GM18526 (cell line): ENCODE data around the gene UVSSA.

Experiments
- POLR2A ChIP-seq: IDR thresholded peaks from 3 replicates; pipeline ENCODE4 v1.6.1; 2011; ENCODE audit not compliant: insufficient read length; ENCODE audit errors: extremely low read depth

UVSSA gene

DNA sequence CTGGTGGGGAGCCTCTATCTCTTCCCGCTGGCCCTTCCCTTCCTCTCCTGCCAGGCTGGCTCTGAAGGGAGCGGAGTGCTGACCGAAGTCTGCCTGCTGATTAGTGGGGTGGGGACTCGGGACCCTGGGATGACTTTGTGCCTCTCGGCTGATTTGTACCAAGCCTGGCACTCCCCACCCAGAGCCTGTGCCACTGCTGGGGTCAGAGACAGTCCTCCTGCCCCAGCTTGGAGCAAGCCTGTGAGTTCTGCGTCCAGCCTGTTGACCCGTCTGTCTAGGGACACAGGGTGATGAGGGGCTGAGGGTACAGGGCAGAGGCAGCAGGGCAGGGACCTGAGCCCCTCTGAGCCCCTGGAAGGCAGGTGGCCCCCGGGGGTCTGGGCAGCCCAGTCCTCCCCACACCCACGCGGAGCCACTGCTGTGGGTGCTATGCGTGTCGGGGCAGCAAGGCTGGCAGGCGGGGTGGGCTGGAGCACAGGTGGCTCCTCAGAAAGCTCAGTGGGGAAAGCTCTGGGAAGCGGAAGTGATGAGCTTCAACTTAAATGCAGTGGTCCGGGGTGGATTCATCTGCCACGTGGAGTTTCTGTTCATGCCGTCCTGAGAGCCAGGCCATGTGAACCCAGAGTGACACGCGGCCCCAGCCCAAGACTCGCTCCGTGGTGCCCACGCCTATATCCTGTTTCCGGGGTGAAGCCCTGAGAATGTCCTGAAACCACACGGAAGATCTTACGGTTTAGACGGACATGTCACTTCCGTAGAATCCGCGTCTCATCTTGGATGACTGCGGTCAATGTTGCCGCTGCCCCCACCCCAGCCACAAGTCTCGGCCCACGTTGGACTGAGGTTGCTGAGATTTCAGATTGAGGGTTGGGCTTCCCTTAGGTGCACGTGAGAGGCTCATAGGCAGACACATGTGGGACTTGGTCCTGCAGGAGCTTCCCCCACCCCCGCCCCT is 21.1 kb upstream of the UVSSA start:
- TF ChIP-seq POLR2A: no peak

DNA sequence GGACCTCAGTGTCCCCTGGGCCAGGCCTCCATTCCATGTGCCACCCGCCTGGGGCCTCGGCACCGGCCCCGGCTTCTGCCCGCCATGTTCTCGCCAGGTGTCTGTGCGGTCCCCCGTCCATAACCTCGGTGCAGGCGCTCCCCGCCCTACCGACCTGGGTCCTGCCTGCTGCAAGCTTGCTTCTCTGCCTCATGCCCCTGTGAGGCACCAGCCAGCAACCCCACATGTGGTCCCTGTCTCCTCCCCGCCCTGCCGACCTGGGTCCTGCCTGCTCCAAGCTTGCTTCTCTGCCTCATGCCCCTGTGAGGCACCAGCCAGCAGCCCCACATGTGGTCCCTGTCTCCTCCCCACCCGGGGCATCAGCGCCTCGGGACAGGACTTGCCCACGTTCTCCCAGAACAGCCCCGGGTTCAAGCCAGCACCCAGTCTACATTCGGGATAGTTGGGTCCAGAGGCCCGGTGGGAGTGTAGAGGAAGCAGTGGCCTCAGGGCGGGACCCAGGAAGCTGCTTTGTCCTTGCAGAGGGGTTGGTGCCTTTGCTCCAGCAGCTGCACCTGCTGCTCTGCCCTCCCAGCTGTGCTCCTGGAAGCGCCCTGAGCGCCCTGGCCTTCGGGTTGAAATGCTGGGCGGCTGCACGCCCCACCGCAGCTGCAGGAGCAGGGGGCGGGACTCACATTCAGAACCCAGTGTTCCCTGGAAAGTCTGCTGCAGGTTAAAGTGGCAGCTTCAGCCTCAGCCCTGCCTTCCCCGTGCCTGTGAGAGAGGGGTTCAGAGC is 20.1 kb upstream of the UVSSA start:
- TF ChIP-seq POLR2A: no peak

DNA sequence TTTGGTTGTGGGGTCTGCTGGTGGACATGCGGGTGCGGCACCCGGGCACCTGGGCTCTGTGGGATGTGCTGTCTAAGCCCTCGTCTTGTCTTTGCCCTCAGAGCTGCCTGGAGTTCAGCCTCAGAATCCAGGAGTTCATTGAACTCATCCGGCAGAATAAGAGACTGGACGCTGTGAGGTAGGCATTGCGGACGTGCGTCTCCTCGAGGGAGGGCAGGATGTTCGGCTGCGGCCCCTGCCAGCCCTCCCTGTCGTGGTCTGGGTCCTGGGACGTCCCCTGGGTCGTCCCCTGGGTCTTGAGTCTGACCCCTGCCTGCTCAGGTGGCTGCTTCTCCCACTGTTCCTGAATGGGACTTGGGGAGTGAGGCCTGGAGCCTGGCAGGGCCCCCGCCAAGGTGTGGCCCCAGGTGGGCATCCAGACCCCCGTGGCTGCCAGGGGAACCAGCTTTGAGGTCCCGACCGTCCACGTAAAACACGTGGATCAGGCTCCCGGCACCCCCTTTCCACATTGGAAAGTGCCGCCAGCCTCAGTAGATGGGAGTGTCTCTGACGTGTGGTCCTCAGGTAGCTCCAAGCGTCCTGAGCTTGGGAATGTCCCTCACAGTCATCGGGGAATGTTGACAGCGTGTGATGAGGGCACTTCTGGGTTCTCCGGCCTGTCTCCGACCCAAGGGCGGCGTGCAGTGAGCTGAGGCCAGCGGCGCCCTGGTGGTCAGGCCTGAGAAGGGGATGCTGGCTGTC is 19.3 kb upstream of the UVSSA start:
- no peak for TF ChIP-seq POLR2A

DNA sequence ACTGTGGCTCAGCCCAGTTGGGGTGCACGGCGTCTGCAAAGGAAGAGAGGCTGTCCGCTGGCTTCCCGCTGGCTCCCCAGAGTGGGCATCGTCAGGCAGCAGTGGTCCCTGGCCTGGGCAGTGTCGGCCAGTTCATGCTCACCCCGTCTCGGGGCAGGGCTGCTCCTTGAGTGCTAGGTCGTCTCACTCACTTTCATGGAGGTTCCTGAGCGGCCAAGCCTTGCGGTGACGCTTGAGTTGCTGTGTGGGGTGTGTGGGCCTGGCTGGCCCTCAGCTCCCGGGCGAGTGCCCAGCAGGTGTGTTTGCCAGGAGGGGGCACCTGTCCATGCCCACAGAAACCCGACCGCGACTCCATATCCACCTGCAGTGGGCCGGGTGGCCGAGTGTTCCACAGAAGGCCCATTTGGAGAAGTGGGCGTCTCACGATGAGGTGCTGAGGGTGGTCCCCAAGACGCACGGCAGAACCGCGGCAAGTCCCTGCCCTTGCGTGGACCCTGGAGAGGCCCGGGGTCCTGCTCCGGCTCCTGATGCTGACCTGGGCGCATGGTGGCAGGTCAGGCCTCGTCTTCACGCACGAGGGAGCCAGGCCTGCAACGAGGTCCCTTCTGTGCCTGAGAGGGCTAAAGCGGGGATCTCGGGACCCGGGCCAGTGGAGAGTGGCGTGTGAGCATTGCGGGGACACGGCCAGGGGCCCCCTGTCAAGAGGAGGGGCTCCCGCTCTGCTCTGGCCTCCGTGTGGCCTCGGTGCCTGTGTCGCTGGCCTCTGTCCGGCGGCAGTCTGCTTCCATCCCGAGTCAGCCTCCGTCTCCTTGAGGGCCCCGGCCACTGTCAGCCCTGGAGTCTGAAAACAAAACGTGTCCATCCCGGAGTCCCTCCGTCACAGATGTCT is 18.5 kb upstream of the UVSSA start:
- no peak for TF ChIP-seq POLR2A

DNA sequence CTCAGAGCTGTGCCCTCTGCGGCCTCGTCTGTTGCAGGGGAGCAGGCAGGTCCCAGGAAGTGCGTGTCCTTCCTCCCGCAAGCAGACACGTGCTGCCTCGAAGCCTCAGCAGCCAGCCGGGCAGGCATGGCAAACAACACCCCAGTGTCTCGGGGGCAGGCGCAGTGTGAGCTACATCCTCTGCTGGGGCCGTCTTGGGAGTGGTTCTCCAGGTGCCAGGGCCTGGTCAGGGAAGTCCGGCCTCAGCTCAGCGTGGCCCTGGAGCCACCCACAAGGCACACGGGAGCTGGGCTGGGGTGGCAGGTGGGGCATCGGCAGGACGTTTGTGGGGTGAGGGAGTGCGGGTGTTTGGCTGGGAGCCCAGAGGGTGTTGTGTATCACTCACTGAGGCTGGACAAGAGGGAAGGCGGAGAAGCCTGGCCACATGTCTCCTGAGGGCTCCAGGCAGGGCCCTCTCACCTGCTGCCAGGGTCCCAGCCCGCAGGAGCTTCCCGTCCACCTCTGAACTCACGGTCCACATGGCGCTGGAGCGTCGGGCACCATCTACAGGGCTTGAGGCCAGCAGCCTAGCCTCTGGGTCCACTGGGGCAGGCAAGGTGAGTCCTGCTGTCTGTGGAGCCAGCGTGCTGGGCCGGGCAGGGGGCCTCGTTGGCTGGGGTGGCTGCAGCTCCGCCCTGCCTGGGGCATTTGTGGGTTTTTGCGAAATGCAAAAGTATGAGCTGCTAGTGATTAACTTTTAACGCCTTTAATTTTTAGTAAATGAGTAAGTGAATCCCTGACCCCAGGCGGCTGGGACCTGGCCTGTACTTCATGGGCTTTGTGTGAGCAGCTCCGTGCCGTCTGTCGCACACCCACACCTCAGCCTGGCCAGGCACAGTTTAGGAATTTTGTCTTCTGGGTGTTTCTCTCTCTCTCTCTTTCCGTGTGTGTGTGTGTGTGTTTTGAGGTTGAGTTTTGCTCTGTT is 17.3 kb upstream of the UVSSA start:
- no peak for TF ChIP-seq POLR2A

DNA sequence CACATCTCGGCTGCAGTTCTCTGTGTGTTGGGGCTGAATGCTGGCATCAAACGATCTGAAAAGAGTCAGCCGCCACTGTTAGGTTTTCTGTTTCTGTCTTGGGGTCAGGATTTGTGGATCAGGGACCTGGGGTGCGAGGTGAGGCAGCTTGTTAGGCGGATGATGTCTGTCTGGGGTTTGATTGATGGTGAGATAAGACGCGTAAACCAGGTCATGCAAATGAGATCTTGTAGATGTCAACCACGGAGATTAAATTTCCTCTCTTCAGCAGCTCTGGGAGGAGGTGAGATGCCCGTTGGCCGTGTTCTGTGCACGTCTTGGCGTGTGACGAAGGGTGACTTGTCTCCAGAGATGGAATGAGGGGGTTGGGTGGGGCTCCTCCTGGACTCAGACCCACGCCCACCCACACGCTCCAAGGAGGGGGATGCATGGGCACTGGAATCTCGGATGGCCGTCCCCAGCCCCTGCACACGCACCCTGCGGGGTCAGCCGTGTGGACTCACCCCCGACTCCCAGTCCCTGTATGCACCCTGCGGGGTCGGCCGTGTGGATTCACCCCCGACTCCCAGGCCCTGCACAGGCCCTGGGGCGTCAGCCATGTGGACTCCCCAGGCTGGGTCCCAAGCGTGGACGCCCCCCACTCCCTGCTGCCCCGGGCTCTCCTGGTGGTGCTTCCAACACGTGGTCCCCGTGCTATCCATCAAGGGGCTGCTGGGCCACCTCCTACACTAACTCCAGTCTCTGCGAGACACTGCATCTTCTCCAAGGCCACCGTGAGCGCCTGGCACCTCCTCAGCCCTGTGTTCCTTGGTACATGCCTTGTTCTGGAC is 16.0 kb upstream of the UVSSA start:
- no peak for TF ChIP-seq POLR2A

DNA sequence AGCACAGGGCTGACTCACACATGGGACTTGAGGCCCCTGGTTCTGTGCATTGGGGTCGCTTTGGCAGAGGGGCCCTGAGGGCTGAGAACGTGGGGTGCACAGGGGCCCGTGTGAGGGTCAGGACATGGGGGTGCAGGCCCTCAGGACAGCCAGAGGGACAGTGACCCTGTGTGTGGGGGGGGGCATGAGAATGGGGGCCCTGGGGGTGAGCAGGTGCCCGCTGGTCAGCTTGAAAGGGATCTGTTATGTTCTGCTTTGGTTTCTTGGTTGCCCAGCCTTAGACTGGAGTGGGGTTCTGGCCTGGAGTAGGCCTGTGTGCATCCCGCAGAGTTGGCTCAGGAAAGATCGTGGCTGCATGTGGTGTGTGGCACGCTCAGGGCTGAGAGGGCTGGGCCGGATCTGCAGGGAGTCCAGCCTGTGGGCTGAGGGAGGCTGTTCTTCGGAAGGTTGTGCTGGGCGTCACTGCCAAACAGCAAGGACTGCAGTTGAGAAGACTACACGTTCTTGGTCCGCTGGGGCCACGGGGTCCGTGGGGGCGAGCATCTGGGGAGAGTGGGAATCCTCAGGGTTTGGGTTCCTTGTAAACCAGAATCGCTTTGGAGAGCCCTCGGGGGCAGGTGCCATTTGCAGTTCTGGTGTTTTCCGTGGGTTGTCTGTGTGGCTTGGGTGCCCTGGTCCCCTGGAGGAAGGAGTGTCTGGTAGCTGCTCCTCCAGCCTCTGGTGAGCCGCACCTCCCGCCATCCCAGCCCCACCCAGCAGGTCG is 15.2 kb upstream of the UVSSA start:
- TF ChIP-seq POLR2A: no peak

DNA sequence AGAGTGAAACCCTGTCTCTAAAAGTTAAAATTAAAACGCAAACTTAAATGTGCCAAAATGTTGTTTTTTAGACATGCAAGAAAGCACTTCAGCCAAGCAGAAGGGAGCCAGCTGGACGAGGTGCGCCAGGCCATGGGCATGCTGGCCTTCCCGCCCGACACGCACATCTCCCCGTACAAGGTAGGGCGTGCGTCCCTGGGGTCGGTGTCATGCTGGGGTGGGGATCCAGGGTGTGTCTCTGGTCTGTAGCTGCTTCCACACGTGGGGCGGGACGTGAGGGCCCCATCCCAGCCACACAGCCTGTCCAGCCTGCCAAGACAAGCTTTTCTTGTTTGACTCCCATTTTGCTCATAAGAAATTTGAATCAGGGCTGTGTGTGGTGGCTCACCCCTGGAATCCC is 14.3 kb upstream of the UVSSA start:
- TF ChIP-seq POLR2A: no peak

DNA sequence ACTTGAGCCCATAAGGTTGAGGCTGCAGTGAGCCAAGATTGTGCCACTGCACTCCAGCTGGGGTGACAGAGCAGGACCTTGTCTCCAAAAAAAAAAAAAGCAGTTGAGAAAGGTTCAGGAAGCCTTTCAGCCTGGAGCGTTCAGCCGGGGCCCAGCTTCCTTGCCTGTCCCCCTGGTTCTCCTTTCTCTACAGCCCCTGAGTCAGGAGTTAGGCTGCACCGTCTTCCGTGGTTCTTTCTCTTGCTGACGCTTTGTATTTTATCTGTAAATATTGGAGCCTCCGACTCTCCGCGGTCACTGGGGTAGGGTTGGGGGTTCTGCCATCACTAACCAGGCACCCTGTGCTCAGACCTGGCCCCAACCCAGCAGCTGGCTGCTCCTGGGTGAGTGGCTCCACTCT is 13.8 kb upstream of the UVSSA start:
- TF ChIP-seq POLR2A: no peak

DNA sequence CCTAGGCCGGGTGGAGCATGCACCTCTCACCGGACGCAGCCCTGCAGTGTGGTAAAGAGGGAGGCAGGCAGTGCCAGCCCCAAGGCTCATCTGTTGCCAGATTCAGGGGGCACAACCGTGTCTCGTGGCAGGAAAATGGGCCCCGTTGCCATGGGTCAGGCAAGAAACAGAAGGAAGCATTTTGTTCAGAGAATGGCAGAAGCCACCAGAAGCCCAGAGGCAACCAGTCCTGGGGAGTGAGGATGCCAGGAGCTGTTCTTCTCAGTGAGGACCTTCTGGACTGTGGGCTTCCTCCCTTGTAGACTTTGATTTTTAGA is 12.5 kb upstream of the UVSSA start:
- TF ChIP-seq POLR2A: no peak

DNA sequence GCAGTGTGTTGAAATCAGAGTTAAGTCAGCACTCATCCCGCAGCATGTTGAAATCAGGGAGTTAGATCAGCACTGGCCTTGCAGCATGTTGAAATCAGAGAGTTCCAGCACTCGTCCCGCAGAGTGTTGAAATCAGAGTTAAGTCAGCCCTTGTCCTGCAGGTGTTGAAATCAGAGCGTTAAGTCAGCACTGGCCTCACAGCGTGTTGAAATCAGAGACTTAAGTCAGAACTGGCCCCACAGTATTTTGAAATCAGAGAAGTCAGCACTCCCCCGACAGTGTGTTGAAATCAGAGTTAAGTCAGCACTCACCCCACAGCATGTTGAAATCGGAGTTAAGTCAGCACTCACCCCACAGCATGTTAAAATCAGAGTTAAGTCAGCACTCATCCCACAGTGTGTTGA is 10.9 kb upstream of the UVSSA start:
- TF ChIP-seq POLR2A: no peak

DNA sequence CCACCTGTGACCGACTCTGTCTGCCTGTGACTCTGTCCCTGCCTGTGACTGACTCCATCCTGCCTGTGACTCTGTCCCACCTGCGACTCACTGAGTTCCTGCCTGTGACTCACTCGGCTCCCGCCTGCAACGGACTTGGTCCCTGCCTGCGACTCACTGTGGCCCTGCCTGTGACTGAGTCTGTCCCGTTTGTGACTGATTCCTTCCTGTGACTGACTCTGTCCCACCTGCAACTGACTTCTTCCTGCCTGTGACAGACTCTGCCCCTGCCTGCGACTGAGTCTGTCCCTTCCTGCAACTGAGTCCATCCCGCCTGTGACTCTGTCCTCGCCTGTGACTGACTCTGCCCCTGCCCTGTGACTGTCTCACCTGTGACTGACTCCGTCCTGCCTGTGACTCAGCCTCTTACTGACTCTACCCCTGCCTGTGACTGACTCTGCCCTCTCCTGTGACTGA is 9.6 kb upstream of the UVSSA start:
- TF ChIP-seq POLR2A: no peak
